ENCODE data around the gene NAB2. TPM values are rescaled to one million over a fixed set of nuclear protein-coding genes. Genes with fewer than 3 reads are reported as not detected.
A peak's percentile ranks its signal among the peaks of the same experiment; 100 is the strongest.

NAB2 gene
- total and polyA plus RNA-seq, 4 donors, result 1.9 to 10.0 (median 6.2) TPM

DNA sequence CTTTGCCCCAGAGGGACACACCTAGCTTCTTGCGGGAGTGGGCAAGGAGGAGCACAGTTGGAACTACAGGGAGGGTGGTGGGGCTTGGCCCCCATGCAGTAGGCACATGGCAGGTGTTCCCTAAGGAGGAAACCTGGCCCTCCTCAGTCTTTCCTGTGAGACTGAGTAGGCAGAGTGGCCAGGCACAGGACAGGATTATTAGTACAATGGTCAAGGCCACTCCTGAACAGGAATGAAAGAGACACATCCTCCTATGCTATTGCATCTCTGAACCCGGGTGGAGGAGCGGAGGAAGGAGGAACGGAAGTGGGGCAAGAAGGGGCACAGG is 39.8 kb upstream of the NAB2 start:
- TF ChIP-seq, protein P1, sequence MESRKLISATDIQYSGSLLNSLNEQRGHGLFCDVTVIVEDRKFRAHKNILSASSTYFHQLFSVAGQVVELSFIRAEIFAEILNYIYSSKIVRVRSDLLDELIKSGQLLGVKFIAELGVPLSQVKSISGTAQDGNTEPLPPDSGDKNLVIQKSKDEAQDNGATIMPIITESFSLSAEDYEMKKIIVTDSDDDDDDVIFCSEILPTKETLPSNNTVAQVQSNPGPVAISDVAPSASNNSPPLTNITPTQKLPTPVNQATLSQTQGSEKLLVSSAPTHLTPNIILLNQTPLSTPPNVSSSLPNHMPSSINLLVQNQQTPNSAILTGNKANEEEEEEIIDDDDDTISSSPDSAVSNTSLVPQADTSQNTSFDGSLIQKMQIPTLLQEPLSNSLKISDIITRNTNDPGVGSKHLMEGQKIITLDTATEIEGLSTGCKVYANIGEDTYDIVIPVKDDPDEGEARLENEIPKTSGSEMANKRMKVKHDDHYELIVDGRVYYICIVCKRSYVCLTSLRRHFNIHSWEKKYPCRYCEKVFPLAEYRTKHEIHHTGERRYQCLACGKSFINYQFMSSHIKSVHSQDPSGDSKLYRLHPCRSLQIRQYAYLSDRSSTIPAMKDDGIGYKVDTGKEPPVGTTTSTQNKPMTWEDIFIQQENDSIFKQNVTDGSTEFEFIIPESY (IDR thresholded peaks at IDR 0.05), result no peak
- no peak for TF ChIP-seq JUND (IDR thresholded peaks at IDR 0.05)
- no peak for TF ChIP-seq EGR1 (IDR thresholded peaks at IDR 0.05; ENCODE audit: low read depth in 2 of 2)
- no peak for TF ChIP-seq NR2F2 (IDR thresholded peaks at IDR 0.05)
- no peak for TF ChIP-seq SP1 (IDR thresholded peaks at IDR 0.05)
- TF ChIP-seq RAD21 (IDR thresholded peaks at IDR 0.05), result no peak
- no peak for TF ChIP-seq ATF3 (IDR thresholded peaks at IDR 0.05)
- TF ChIP-seq RXRA (IDR thresholded peaks at IDR 0.05), result no peak
- no peak for TF ChIP-seq REST (IDR thresholded peaks at IDR 0.05)
- TF ChIP-seq CTCF (IDR thresholded peaks at IDR 0.05; ENCODE audit: low read depth, low read length, missing input control), result no peak
- no peak for TF ChIP-seq GABPA (IDR thresholded peaks at IDR 0.05 in 1 of 2, conservative IDR thresholded peaks at IDR 0.05 in 1 of 2)
- TF ChIP-seq YY1 (IDR thresholded peaks at IDR 0.05), result no peak
- TF ChIP-seq TAF1 (conservative IDR thresholded peaks at IDR 0.05), result no peak
- Histone ChIP-seq H3K4me1 (ENCODE audit: control insufficient read depth in 4 of 4, insufficient read depth in 4 of 4, low read length in 3 of 4) (no peaks in the 10 kb centered on the region), H3K9me3 (ENCODE audit: control insufficient read depth in 4 of 4, low read length in 3 of 4) (no peaks in the 10 kb centered on the region), H3K27me3 (ENCODE audit: control insufficient read depth in 4 of 4, insufficient read depth in 4 of 4, low read length in 3 of 4) (no peaks in the 10 kb centered on the region), H3K27ac (ENCODE audit: low read depth in 1 of 2, low read length in 2 of 2) (no peak overlapping the region), H3K4me3 (ENCODE audit: low read depth in 1 of 3, low read length in 3 of 3) (no peak overlapping the region), H3K36me3 (ENCODE audit: control insufficient read depth in 4 of 4, insufficient read depth in 3 of 4, low read depth in 1 of 4, low read length in 3 of 4) (no peaks in the 10 kb centered on the region), H3K9ac (ENCODE audit: low read depth in 1 of 2, low read length in 2 of 2) (no peak overlapping the region)
- 69% methylated on average over 4 of the region's 4 CpGs for WGBS
- no peak for DNase-seq (ENCODE audit: low spot score)

GRCh38 chr12:57049890-57050289 is 39.0 kb upstream of the NAB2 start, which contains the start of gene MYO1A:
Gene MYO1A, minus strand, starts transcription at chr12:57050129. Its CDS starts 1,806 bp downstream, at chr12:57048323.
- Histone ChIP-seq H3K27ac (ENCODE audit: low read depth in 1 of 2, low read length in 2 of 2) (no peak within 1 kb of the TSS), H3K9me3 (ENCODE audit: control insufficient read depth in 4 of 4, low read length in 3 of 4) (no peaks in the 10 kb centered on the region), H3K4me1 (ENCODE audit: control insufficient read depth in 4 of 4, insufficient read depth in 4 of 4, low read length in 3 of 4) (no peaks in the 10 kb centered on the region), H3K9ac (ENCODE audit: low read depth in 1 of 2, low read length in 2 of 2) (no peak within 1 kb of the TSS), H3K27me3 (ENCODE audit: control insufficient read depth in 4 of 4, insufficient read depth in 4 of 4, low read length in 3 of 4) (no peaks in the 10 kb centered on the region), H3K36me3 (ENCODE audit: control insufficient read depth in 4 of 4, insufficient read depth in 3 of 4, low read depth in 1 of 4, low read length in 3 of 4) (no peaks in the 10 kb centered on the region), H3K4me3 (ENCODE audit: low read depth in 1 of 3, low read length in 3 of 3) (no peak within 1 kb of the TSS)
- no peak for TF ChIP-seq HNF4G (IDR thresholded peaks at IDR 0.05)
- TF ChIP-seq HNF4A (conservative IDR thresholded peaks at IDR 0.05), result peak in 1 of 2 donors; percentile 25
- no peak for TF ChIP-seq FOXA1 (IDR thresholded peaks at IDR 0.05)
- TF ChIP-seq REST (IDR thresholded peaks at IDR 0.05), result peak; percentile 97
- DNase-seq (ENCODE audit: low spot score), result no peak
- 44% methylated on average over 2 of the region's 2 CpGs for WGBS

Data from liver (tissue), 9 donors.